ES-I3 (cell line): ENCODE results near the gene TMEM178B.

ENCODE experiments used
- H3K36me3 ChIP-seq: 2 replicates; pipeline ENCODE4 v1.6.1; 2013; ENCODE audit warnings: mild to moderate bottlenecking, low read length, control low read depth, moderate library complexity; ENCODE audit not compliant: insufficient read depth
- H3K4me1 ChIP-seq: 2 replicates; pipeline ENCODE4 v1.6.1; 2013; ENCODE audit warnings: mild to moderate bottlenecking, control low read depth, low read length; ENCODE audit not compliant: insufficient read depth
- H3K9ac ChIP-seq: 2 replicates; pipeline ENCODE4 v1.6.1; 2013; ENCODE audit warnings: low read depth, mild to moderate bottlenecking, low read length, moderate library complexity
- H3K9me3 ChIP-seq: 2 replicates; pipeline ENCODE4 v1.6.1; 2013; ENCODE audit warnings: mild to moderate bottlenecking, low read length, moderate library complexity; ENCODE audit not compliant: control insufficient read depth, insufficient read depth

The TMEM178B gene

DNA sequence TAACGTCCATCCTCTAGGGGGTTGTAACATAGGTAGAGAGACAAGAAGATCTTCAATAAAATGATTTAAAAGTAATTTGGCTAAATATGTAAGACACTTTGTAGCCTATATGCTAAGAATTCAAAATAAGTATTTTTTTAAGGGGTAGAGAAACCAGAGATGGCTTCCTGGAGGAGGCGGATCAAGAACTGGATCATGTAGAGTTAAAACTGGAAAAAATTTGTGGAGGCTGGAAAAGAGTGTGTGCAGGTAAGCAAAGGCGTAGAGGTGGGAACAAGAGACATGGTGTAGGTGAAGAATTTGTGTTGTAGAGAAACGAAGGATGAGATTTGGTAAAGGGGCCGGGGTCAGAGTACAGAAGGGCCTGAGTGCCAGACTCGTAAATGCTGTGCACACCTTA lies 172.6 kb downstream of the TMEM178B start:
- H3K9me3 ChIP-seq: no peaks in the 10 kb centered on the region
- H3K9ac ChIP-seq: no peak overlapping the region
- H3K36me3 ChIP-seq: no peaks in the 10 kb centered on the region
- no peaks in the 10 kb centered on the region for H3K4me1 ChIP-seq

- no peaks in the 10 kb centered on the region for H3K36me3 ChIP-seq
- no peak overlapping the region for H3K9ac ChIP-seq
- H3K9me3 ChIP-seq: no peaks in the 10 kb centered on the region
- H3K4me1 ChIP-seq: no peaks in the 10 kb centered on the region
These were observed 177.3 kb downstream of the TMEM178B start for GRCh38 chr7:141251180-141251579.

GRCh38 chr7:141251957-141252356 lies 178.1 kb downstream of the TMEM178B start:
- H3K9ac ChIP-seq: no peak overlapping the region
- no peaks in the 10 kb centered on the region for H3K4me1 ChIP-seq

GRCh38 chr7:141257597-141257996 lies 183.7 kb downstream of the TMEM178B start:
- Histone ChIP-seq H3K9ac (no peak overlapping the region), H3K36me3 (no peaks in the 10 kb centered on the region), H3K9me3 (no peaks in the 10 kb centered on the region; the same call in 1 of the 2 replicates), H3K4me1 (no peaks in the 10 kb centered on the region)

More at GRCh38 chr7:141251957-141252356, 178.1 kb downstream of the TMEM178B start:
- Histone ChIP-seq H3K36me3 (no peaks in the 10 kb centered on the region), H3K9me3 (no peaks in the 10 kb centered on the region)

- Histone ChIP-seq H3K9ac (no peak overlapping the region), H3K36me3 (no peaks in the 10 kb centered on the region), H3K4me1 (no peaks in the 10 kb centered on the region), H3K9me3 (no peaks in the 10 kb centered on the region; the same call in 1 of the 2 replicates)
These were observed 184.7 kb downstream of the TMEM178B start for GRCh38 chr7:141258559-141258958.

DNA sequence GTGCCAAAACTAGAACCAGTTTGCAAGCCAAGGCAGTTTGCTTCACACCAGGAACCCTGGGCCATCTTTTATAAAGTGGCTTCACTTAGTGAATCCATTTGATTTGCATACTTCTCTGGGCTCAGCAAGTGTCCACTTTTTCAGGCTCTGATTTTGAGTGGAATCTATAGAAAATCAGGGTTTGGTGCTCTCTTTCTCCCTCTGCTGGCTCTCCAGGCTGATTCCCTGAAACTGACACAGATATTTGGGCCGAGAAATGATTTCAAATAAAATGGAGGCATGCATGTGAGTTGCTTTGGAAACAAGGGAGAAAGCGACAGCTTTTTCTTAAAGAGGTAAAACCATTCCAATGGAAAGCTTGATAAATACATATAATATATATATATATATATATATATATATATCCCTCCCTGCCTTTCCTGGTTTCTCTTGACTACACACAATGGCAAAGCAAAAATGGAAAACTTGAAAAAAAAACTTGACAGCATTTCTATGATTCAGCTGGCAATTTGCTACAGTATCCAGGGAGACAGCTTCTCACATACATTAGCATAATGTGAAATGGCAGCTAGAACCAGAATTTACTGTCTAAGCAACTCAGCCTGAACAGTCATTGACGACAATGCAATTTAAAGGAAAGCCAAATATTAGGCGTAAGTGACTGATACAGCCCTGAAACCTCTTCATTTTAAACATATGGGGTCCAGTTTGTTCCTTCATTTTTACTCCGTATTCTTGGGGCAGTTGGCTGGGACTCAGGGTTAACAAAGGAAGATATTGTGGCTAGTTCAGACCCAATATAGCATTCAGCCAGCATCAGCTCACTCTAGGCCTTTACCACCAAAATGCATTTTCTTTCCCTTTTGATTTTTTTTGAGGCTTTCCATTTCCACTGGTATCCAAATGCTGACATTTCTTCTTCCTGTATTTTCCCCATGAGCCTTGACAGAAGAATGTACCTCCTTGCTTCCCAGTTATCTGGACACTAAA lies 188.5 kb downstream of the TMEM178B start:
- no peaks in the 10 kb centered on the region for H3K4me1 ChIP-seq
- H3K36me3 ChIP-seq: no peaks in the 10 kb centered on the region
- H3K9ac ChIP-seq: no peak overlapping the region
- H3K9me3 ChIP-seq: no peaks in the 10 kb centered on the region; the same call in 1 of the 2 replicates

DNA sequence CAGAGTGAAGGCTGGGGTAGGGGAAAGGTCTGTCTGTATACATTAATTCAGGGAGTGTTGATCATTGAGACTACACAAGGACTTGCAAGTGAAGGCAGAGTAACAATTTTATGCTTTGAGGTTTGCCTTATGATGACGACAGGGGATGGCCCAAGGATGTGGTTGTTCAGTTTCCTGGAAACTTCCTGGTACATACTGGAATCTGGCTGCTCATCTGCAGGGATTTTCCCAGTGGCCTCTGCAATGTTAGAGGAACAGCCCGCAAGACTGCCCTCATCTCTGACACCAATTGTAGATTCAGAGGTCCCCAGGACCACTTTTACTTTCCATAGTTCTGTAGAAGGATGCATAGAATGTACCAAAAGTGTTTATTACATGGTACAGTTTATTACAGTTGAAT lies 189.6 kb downstream of the TMEM178B start:
- Histone ChIP-seq H3K36me3 (no peaks in the 10 kb centered on the region), H3K4me1 (no peaks in the 10 kb centered on the region), H3K9ac (no peak overlapping the region)

GRCh38 chr7:141263983-141264382 lies 190.1 kb downstream of the TMEM178B start:
- Histone ChIP-seq H3K9me3 (no peaks in the 10 kb centered on the region), H3K4me1 (no peaks in the 10 kb centered on the region), H3K36me3 (no peaks in the 10 kb centered on the region), H3K9ac (no peak overlapping the region)

More for the DNA sequence above, 189.6 kb downstream of the TMEM178B start:
- H3K9me3 ChIP-seq: no peaks in the 10 kb centered on the region

- no peaks in the 10 kb centered on the region for H3K9me3 ChIP-seq
- no peaks in the 10 kb centered on the region for H3K4me1 ChIP-seq
- no peak overlapping the region for H3K9ac ChIP-seq
- H3K36me3 ChIP-seq: no peaks in the 10 kb centered on the region
These were observed 190.6 kb downstream of the TMEM178B start for GRCh38 chr7:141264511-141264910.

DNA sequence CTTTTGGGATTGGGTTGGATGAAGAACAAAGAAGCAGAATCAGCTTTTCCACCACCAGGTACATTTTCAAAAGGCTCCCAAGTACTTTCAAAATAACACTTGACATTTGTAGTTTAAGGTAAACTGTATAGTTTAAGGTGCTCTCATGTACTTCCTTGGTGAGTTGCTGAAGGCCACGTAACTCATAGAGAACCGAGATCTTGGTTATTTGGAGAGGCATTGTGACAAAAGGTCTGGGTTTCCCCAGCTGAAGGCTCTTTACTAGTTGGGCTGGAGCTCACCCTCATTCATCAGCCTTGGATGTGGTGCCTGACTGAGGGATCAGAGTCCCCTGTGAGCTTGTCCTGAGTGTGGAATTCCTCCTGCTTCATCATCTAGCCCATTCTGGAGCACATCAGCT lies 191.8 kb downstream of the TMEM178B start:
- Histone ChIP-seq H3K9ac (no peak overlapping the region), H3K36me3 (no peaks in the 10 kb centered on the region), H3K4me1 (no peaks in the 10 kb centered on the region), H3K9me3 (no peaks in the 10 kb centered on the region)

DNA sequence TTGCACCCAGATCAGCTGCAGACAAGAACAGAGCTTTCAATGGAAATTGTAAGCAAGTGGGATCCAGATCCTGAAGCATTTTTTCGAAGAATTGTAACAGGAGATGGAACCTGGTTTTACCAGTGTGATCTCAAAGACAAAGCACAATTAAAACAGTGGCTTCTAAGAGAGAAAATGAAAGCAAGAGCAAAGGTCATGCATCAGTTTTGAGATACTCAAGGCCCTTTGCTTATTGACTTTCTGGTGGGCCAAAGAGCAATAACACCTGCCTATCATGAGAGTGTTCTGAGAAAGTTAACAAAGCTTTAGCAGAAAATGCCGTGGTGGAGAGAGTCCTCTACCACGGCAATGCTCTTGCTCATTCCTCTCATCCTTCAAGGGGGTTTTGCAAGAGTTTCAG lies 194.8 kb downstream of the TMEM178B start:
- H3K9me3 ChIP-seq: no peaks in the 10 kb centered on the region
- H3K9ac ChIP-seq: no peak overlapping the region
- no peaks in the 10 kb centered on the region for H3K36me3 ChIP-seq
- no peaks in the 10 kb centered on the region for H3K4me1 ChIP-seq

DNA sequence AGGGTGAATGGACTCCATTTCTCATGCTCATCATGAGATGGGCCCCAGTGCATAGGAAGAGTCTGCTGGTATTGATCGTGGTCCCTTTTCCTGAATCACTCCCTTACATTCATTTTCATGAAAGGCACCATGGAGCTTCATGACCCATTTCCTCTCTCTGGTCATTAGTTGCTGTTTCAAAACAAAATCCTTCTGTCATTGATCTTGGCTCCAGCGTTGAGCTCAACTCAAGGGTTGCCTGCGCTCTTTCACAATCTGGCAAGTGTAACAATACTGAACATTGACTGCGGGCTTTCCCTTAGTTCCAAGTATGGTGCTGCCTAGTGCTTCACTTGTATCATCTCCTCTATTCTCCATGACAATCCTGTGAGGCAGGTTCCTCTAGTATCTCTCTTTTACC lies 197.6 kb downstream of the TMEM178B start:
- Histone ChIP-seq H3K4me1 (no peaks in the 10 kb centered on the region), H3K36me3 (no peaks in the 10 kb centered on the region), H3K9me3 (no peaks in the 10 kb centered on the region), H3K9ac (no peak overlapping the region)

- Histone ChIP-seq H3K4me1 (no peaks in the 10 kb centered on the region), H3K9me3 (no peaks in the 10 kb centered on the region), H3K9ac (no peak overlapping the region), H3K36me3 (no peaks in the 10 kb centered on the region)
These were observed 198.6 kb downstream of the TMEM178B start for GRCh38 chr7:141272417-141272816.

GRCh38 chr7:141275350-141275749 lies 201.5 kb downstream of the TMEM178B start:
- Histone ChIP-seq H3K9ac (no peak overlapping the region), H3K4me1 (no peaks in the 10 kb centered on the region), H3K36me3 (no peaks in the 10 kb centered on the region), H3K9me3 (no peaks in the 10 kb centered on the region)

DNA sequence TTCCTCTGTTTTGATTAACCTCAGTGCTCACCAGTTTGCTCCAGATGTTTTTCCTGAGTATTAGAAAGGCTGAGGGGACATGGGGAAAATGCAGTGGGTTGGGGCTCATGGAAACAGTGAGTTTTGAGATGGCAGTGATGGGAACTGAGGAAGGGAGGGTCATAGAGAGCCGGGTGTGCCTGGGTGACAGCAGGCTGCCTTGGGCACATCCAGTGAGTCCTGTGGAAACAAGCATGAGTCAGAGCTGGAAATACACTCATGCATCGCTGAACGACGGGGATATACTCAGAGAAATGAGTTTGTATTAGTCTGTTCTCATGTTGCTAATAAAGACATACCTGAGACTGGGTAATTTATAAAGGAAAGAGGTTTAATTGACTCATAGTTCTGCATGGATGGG lies 202.2 kb downstream of the TMEM178B start:
- no peaks in the 10 kb centered on the region for H3K9me3 ChIP-seq
- no peaks in the 10 kb centered on the region for H3K36me3 ChIP-seq
- no peaks in the 10 kb centered on the region for H3K4me1 ChIP-seq
- no peak overlapping the region for H3K9ac ChIP-seq
